Loucy (cell line): ENCODE results near the gene NME4.

Source experiments
- CTCF ChIP-seq: fragments of 200-600 bp; sonication (generic); conservative IDR thresholded peaks from 2 replicates; pipeline ENCODE4 v1.5.1; 2014; ENCODE audit warnings: mild to moderate bottlenecking, antibody characterized with exemption, low read length
- EZH2phosphoT487 ChIP-seq: fragments of 200-600 bp; IDR thresholded peaks from 2 replicates; pipeline ENCODE4 v1.6.1; 2018; ENCODE audit warnings: antibody characterized with exemption, mild to moderate bottlenecking, moderate library complexity, borderline replicate concordance

GRCh38 chr16:397135-397661 is at the start of gene NME4:
- TF ChIP-seq CTCF: no peak
- TF ChIP-seq EZH2phosphoT487: no peak
